Measurements from ENCODE around the gene PHOX2A. TPM values are rescaled to one million over a fixed set of nuclear protein-coding genes. Genes with fewer than 3 reads are reported as not detected.
"Not testable (repeated sequence)": the region's sequence is repeated elsewhere in the genome, so short reads cannot be mapped to it uniquely, and the experiment has no call there.

PHOX2A gene
- total RNA-seq, 1 donor from 2014 or later: not detected

GRCh38 chr11:72209101-72209500 lies 34.9 kb downstream of the PHOX2A start:
- Mint-ChIP-seq H3K9me3 (peaks cover 17% of the 10 kb centered on the region), H3K36me3 (no peaks in the 10 kb centered on the region), H3K27me3 (ENCODE audit: low read depth) (peaks cover 13% of the 10 kb centered on the region), H3K4me1 (no peaks in the 10 kb centered on the region), H3K4me3 (no peak overlapping the region), H3K27ac (no peak overlapping the region)
- TF ChIP-seq, protein P1, sequence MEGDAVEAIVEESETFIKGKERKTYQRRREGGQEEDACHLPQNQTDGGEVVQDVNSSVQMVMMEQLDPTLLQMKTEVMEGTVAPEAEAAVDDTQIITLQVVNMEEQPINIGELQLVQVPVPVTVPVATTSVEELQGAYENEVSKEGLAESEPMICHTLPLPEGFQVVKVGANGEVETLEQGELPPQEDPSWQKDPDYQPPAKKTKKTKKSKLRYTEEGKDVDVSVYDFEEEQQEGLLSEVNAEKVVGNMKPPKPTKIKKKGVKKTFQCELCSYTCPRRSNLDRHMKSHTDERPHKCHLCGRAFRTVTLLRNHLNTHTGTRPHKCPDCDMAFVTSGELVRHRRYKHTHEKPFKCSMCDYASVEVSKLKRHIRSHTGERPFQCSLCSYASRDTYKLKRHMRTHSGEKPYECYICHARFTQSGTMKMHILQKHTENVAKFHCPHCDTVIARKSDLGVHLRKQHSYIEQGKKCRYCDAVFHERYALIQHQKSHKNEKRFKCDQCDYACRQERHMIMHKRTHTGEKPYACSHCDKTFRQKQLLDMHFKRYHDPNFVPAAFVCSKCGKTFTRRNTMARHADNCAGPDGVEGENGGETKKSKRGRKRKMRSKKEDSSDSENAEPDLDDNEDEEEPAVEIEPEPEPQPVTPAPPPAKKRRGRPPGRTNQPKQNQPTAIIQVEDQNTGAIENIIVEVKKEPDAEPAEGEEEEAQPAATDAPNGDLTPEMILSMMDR (IDR thresholded peaks at IDR 0.05; ENCODE audit: unreplicated experiment): no peak
- DNase-seq (ENCODE audit: low spot score in 2 of 2, unreplicated experiment in 2 of 2): peak in 1 of 2 experiments; percentile 7

- TF ChIP-seq, protein P1 (IDR thresholded peaks at IDR 0.05; ENCODE audit: unreplicated experiment): no peak
- Mint-ChIP-seq H3K27ac (no peak overlapping the region), H3K4me1 (no peaks in the 10 kb centered on the region), H3K9me3 (peaks cover 17% of the 10 kb centered on the region), H3K36me3 (no peaks in the 10 kb centered on the region), H3K4me3 (no peak overlapping the region), H3K27me3 (ENCODE audit: low read depth) (peaks cover 8% of the 10 kb centered on the region)
- DNase-seq (ENCODE audit: low spot score in 2 of 2, unreplicated experiment in 2 of 2): peak in 1 of 2 experiments; percentile 5
Observed at GRCh38 chr11:72208281-72208680, 35.7 kb downstream of the PHOX2A start.

GRCh38 chr11:72206794-72207193 lies 37.2 kb downstream of the PHOX2A start:
- peaks cover 17% of the 10 kb centered on the region for H3K9me3 Mint-ChIP-seq
- not testable (repeated sequence) for H3K27me3 Mint-ChIP-seq (ENCODE audit: low read depth); DNase-seq (ENCODE audit: low spot score in 2 of 2, unreplicated experiment in 2 of 2); H3K36me3 Mint-ChIP-seq; H3K4me1 Mint-ChIP-seq; H3K4me3 Mint-ChIP-seq; H3K27ac Mint-ChIP-seq

DNA sequence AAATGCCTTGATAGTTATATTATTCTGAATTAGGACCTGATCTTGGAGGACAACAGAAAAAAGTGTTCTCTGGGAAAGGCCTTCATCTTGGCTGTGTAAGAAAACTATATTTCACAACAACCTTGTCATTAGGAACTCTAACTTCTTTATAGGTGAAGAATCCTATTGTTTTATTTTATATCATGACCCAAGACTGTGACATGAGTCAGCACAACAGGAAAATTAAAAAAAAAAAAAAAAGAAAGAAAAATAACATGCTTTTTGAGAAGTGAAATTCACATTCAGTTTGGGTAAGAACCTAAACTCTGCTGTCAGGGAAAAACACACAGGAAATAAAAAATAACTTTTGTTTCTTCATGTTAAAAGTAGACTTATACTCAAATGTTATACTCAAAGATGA lies 39.1 kb downstream of the PHOX2A start:
- Mint-ChIP-seq H3K4me1 (no peaks in the 10 kb centered on the region), H3K9me3 (peaks cover 11% of the 10 kb centered on the region), H3K27ac (no peak overlapping the region), H3K4me3 (no peak overlapping the region), H3K27me3 (ENCODE audit: low read depth) (no peaks in the 10 kb centered on the region), H3K36me3 (no peaks in the 10 kb centered on the region)
- TF ChIP-seq, protein P1 (IDR thresholded peaks at IDR 0.05; ENCODE audit: unreplicated experiment): no peak
- no peak for DNase-seq (ENCODE audit: low spot score in 2 of 2, unreplicated experiment in 2 of 2)

- TF ChIP-seq, protein P1 (IDR thresholded peaks at IDR 0.05; ENCODE audit: unreplicated experiment): no peak
- no peaks in the 10 kb centered on the region for H3K9me3 Mint-ChIP-seq
- no peak overlapping the region for H3K27ac Mint-ChIP-seq
- no peaks in the 10 kb centered on the region for H3K36me3 Mint-ChIP-seq
- no peaks in the 10 kb centered on the region for H3K27me3 Mint-ChIP-seq (ENCODE audit: low read depth)
- H3K4me3 Mint-ChIP-seq: no peak overlapping the region
- no peak for DNase-seq (ENCODE audit: low spot score in 2 of 2, unreplicated experiment in 2 of 2)
- no peaks in the 10 kb centered on the region for H3K4me1 Mint-ChIP-seq
Observed at GRCh38 chr11:72203163-72203562, 40.8 kb downstream of the PHOX2A start.

GRCh38 chr11:72202571-72202970 lies 41.4 kb downstream of the PHOX2A start:
- H3K4me3 Mint-ChIP-seq: no peak overlapping the region
- H3K27ac Mint-ChIP-seq: no peak overlapping the region
- no peaks in the 10 kb centered on the region for H3K4me1 Mint-ChIP-seq
- H3K36me3 Mint-ChIP-seq: no peaks in the 10 kb centered on the region
- TF ChIP-seq, protein P1 (IDR thresholded peaks at IDR 0.05; ENCODE audit: unreplicated experiment): no peak
- DNase-seq (ENCODE audit: low spot score in 2 of 2, unreplicated experiment in 2 of 2): no peak
- H3K9me3 Mint-ChIP-seq: no peaks in the 10 kb centered on the region
- H3K27me3 Mint-ChIP-seq (ENCODE audit: low read depth): no peaks in the 10 kb centered on the region

DNA sequence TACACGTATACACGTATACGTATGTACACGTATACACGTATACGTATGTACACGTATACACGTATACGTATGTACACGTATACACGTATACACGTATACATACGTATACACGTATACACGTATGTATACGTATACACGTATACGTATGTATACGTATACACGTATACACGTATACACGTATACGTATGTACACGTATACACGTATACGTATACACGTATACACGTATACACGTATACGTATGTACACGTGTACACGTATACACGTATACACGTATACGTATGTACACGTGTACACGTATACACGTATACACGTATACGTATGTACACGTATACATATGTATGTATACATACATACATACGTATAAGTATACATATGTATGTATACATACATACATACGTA lies 42.5 kb downstream of the PHOX2A start:
- H3K9me3 Mint-ChIP-seq; H3K27ac Mint-ChIP-seq; DNase-seq (ENCODE audit: low spot score in 2 of 2, unreplicated experiment in 2 of 2); H3K4me3 Mint-ChIP-seq; H3K36me3 Mint-ChIP-seq; H3K4me1 Mint-ChIP-seq; H3K27me3 Mint-ChIP-seq (ENCODE audit: low read depth): not testable (repeated sequence)

Measured in mesothelial cell of epicardium (in vitro differentiated cells).